ENCODE results near the gene GRAMD1A.
"Not testable (repeated sequence)": the region's sequence is repeated elsewhere in the genome, so short reads cannot be mapped to it uniquely, and the experiment has no call there.

Gene GRAMD1A

GRCh38 chr19:35021596-35021995, 21.5 kb downstream of the GRAMD1A start:
- no peak for DNase-seq

DNA sequence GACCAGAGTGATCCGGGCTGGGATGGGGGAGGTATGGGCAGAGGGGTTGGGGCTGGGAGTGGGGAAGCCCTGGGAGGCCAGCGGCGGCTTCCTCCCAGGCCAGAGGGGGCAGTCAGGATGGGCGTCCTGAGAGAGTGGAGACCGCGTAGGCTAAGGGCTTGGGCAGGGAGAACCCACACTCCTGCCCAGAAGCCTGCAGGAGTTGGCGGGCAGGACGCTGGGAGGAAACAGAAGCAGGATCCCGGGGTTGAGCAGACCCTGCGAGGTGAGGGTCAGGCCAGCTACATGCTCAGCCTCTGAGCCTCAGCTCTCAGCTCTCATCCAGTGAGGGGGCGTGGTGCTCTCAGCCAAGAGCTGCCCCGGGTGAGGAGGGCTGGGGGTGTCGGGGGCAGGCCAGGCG, 22.3 kb downstream of the GRAMD1A start:
- DNase-seq: no peak

DNA sequence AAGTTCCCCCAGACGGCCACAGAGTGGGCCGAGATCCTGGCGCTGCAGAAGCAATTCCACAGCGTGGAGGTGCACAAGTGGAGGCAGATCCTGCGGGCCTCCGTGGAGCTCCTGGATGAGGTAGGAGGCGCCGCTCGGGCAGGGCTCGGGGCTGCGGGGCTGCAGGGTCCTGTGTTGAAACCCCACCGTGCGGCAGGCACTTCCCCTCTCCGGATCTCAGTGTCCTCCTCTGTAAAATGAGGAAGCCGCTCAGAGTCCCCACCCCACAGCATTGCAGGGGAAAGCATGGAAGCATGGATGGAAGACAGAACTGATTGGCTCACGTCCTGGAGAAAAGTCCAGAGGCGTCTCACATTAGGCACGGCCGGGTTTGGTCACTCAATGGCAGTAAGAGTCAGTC, 23.3 kb downstream of the GRAMD1A start:
- DNase-seq: no peak

- no peak for DNase-seq
These were observed 24.0 kb downstream of the GRAMD1A start for GRCh38 chr19:35024095-35024494.

GRCh38 chr19:35025969-35026368, 25.8 kb downstream of the GRAMD1A start:
- DNase-seq: no peak

GRCh38 chr19:35026418-35026817, 26.3 kb downstream of the GRAMD1A start:
- DNase-seq: no peak

GRCh38 chr19:35027009-35027408, 26.9 kb downstream of the GRAMD1A start:
- no peak for DNase-seq

GRCh38 chr19:35027851-35028599, 27.9 kb downstream of the GRAMD1A start:
- DNase-seq: no peak

- not testable (repeated sequence) for DNase-seq
These were observed 28.4 kb downstream of the GRAMD1A start for GRCh38 chr19:35028600-35028885.

- DNase-seq: not testable (repeated sequence)
These were observed 29.2 kb downstream of the GRAMD1A start for GRCh38 chr19:35029275-35029736.

GRCh38 chr19:35029737-35030256, 29.7 kb downstream of the GRAMD1A start:
- peak in 1 of 2 experiments; percentile 23 for DNase-seq

GRCh38 chr19:35030257-35031071, 30.3 kb downstream of the GRAMD1A start, which contains the start of gene SCN1B:
SCN1B (plus strand) TSS chr19:35030470; CDS start chr19:35030821, 351 bp downstream.
- peak; percentile 25 to 54 for DNase-seq

GRCh38 chr19:35031072-35031881, 31.2 kb downstream of the GRAMD1A start:
- peak; percentile 69 to 76 for DNase-seq

DNA sequence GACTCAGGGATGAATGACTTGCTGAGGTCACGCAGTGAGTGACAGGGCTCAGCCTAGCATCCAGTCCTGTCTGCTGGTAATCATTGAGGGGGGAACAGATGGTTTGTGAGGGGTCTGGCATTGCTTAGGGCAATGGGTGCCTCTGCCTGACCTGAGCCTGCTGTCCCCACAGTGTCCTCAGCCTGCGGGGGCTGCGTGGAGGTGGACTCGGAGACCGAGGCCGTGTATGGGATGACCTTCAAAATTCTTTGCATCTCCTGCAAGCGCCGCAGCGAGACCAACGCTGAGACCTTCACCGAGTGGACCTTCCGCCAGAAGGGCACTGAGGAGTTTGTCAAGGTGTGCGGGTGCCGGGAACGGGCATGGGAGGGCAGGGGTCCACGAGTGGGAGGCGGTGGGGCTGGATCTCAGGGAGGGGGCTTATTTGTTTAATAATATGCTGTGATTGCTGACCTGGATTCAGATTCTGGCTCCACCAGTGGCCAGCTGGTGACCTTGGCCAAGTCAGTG, 32.3 kb downstream of the GRAMD1A start:
- no peak for DNase-seq

DNA sequence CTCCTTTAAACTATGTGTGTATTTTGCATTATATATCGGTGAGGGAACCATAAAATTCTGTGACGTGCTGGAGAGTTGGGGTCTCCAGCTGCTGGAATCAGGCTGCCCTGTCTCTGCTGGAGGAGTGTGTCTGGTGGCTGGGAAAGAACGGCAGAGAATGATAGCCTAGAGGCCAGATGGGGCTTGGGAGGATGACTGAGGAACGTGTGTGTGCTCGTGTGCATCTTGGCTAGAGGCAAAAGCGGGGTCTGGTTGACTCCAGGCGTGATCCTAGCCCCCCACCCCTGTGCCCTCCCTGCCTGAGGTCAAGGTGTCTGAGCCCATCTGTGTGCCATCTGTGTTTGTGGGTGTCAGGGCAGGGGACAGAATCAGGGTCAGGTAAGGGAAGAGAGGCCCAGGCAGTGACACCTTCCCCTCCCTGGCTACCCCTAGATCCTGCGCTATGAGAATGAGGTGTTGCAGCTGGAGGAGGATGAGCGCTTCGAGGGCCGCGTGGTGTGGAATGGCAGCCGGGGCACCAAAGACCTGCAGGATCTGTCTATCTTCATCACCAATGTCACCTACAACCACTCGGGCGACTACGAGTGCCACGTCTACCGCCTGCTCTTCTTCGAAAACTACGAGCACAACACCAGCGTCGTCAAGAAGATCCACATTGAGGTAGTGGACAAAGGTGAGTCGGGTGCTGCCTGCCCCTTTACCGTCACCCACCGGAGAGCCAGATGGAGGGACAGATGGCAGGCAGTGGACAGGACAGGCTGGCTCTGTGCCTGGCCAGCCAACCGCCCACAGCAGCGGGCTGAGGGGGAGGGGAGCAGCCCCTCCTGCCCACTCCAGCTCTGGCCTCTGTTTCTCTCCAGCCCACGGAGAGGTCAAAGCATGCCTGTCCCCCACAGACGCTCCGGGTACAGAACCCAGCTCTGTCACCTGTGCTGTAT, 33.2 kb downstream of the GRAMD1A start:
- DNase-seq: peak; percentile 66 to 75

- peak in 1 of 2 experiments; percentile 64 for DNase-seq
These were observed 33.9 kb downstream of the GRAMD1A start for GRCh38 chr19:35034005-35034502.

- no peak for DNase-seq
These were observed 34.7 kb downstream of the GRAMD1A start for GRCh38 chr19:35034588-35035382.

DNA sequence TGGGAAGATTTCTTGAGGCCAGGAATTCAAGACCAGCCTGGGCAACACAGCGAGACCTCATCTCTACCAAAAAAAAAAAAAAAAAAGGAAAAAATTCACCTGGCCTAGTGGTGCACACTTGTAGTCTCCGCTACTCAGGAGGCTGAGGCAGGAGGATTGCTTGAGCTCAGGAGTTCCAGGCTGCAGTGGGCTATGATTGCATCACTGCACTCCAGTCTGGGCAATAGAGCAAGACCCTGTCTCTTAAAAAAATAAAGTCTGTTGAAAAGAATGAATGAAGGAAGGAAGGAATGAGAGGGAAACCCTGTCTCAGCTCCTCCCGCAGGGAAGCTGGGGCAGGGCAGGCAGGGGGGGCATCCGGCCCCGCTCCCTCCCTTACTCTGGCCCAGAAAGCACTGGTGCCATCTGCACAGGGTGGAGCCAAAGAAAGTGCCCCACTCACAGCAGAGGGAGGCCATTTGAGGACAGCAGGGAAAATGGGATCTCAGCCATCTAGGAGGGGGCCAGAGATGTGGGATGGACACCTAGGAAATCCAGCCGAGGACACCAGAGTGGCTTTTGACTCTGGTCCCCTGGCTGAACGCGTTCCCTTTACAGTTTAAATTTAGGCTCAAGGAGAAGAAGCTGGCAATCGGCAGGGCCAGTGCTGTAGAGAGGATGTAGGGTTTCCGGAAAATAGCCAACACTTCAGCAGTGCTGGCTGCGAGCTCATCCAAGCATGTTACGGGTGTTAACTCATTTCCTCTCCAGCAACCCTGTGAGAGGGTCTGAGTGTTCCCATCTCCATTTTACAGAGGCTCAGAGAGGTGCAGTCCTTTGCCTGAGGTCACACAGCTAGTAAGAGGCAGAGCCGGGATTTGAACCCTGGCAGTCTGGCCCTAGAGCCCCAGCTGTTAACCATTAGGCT, 37.8 kb downstream of the GRAMD1A start:
- peak; percentile 66 to 88 for DNase-seq

Data from NCI-H524 (cell line).